ENCODE measurements around the gene ZDHHC5. TPM values are rescaled to one million over a fixed set of nuclear protein-coding genes. Genes with fewer than 3 reads are reported as not detected.

The ZDHHC5 gene
- total RNA-seq (ENCODE audit: low replicate concordance), result 28.5 and 41.8 TPM in 2 replicates

GRCh38 chr11:57667736-57668433, at the start of gene ZDHHC5:
Gene ZDHHC5 (plus strand): TSS chr11:57668114. CDS start chr11:57673091, 4,977 bp downstream.
- Mint-ChIP-seq H3K4me3 (peak within 1 kb of the TSS; percentile 95), H3K27me3 (ENCODE audit: insufficient read depth, low read depth) (peaks cover 15% of the 10 kb centered on the region), H3K9me3 (no peaks in the 10 kb centered on the region), H3K36me3 (peaks cover 7% of the 10 kb centered on the region), H3K27ac (peak within 1 kb of the TSS; percentile 100), H3K4me1 (peaks cover 21% of the 10 kb centered on the region)
- H3F3A ChIP-seq (ENCODE audit: low read depth), result peaks cover 24% of the 10 kb centered on the region
- peak within 1 kb of the TSS; percentile 99 for H3K9ac ChIP-seq
- H3K9me3 ChIP-seq (ENCODE audit: low read depth), result no peaks in the 10 kb centered on the region
- H3K4me1 ChIP-seq, result peaks cover 11% of the 10 kb centered on the region
- peak within 1 kb of the TSS; percentile 97 for H3K4me2 ChIP-seq
- peak within 1 kb of the TSS; percentile 81 for H3K4me3 ChIP-seq
- H2AFZ ChIP-seq (replicated peaks), result peak within 1 kb of the TSS; percentile 95
- no peaks in the 10 kb centered on the region for H3K36me3 ChIP-seq
- DNase-seq (ENCODE audit: low spot score), result peak; percentile 99
- peak within 1 kb of the TSS; percentile 99 for H3K27ac ChIP-seq
- peaks cover 12% of the 10 kb centered on the region for H4K20me1 ChIP-seq (ENCODE audit: low read depth)
- H3K27me3 ChIP-seq, result no peaks in the 10 kb centered on the region
- H3K79me2 ChIP-seq (ENCODE audit: low read depth), result peaks cover 46% of the 10 kb centered on the region
- TF ChIP-seq EZH2phosphoT487 (IDR thresholded peaks at IDR 0.05) (no peak), EZH2 (IDR thresholded peaks at IDR 0.05) (no peak), CTCF (IDR thresholded peaks at IDR 0.05) (peak; percentile 58)

DNA sequence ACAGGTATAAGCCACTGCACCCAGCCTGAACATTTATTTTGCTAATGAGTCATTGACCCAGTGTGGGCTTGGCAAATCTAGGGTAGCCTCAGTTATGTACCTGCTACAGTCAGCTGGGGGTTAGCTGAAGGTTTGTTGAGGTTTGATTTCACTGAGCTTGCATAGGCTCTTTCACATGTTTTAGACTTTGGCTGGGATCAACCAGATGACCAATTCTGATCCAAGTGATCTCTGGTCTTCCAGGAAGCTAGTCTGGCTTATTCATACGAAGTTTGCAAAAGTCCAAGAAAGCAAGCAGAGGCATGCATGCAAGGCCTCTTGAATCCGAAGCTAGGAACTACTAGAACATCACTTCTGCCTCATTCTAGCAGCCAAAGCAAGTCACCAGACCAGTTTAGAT, 49.5 kb upstream of the ZDHHC5 start:
- Mint-ChIP-seq H3K27ac (no peak overlapping the region), H3K4me3 (no peak overlapping the region), H3K27me3 (ENCODE audit: insufficient read depth, low read depth) (peaks cover 9% of the 10 kb centered on the region), H3K4me1 (no peaks in the 10 kb centered on the region), H3K36me3 (peaks cover 23% of the 10 kb centered on the region), H3K9me3 (peaks cover 5% of the 10 kb centered on the region)
- Histone ChIP-seq H3K9me3 (ENCODE audit: low read depth) (peaks cover 10% of the 10 kb centered on the region), H3K4me3 (no peak overlapping the region), H4K20me1 (ENCODE audit: low read depth) (no peaks in the 10 kb centered on the region), H3K79me2 (ENCODE audit: low read depth) (no peaks in the 10 kb centered on the region), H3K27me3 (no peaks in the 10 kb centered on the region), H3K4me2 (no peak overlapping the region), H3K36me3 (peaks cover 9% of the 10 kb centered on the region), H3F3A (ENCODE audit: low read depth) (no peaks in the 10 kb centered on the region), H3K4me1 (no peaks in the 10 kb centered on the region), H3K27ac (no peak overlapping the region), H2AFZ (replicated peaks) (no peak overlapping the region), H3K9ac (no peak overlapping the region)
- no peak for DNase-seq (ENCODE audit: low spot score)
- no peak for TF ChIP-seq CTCF (IDR thresholded peaks at IDR 0.05)
- TF ChIP-seq EZH2phosphoT487 (IDR thresholded peaks at IDR 0.05), result no peak
- no peak for TF ChIP-seq EZH2 (IDR thresholded peaks at IDR 0.05)

- Histone ChIP-seq H3K27ac (no peak overlapping the region), H3K36me3 (peaks cover 9% of the 10 kb centered on the region), H3K4me1 (no peaks in the 10 kb centered on the region), H3K27me3 (no peaks in the 10 kb centered on the region), H3K9me3 (ENCODE audit: low read depth) (peaks cover 10% of the 10 kb centered on the region), H3K9ac (no peak overlapping the region), H3K79me2 (ENCODE audit: low read depth) (no peaks in the 10 kb centered on the region), H3F3A (ENCODE audit: low read depth) (no peaks in the 10 kb centered on the region), H4K20me1 (ENCODE audit: low read depth) (no peaks in the 10 kb centered on the region), H2AFZ (replicated peaks) (no peak overlapping the region), H3K4me3 (no peak overlapping the region), H3K4me2 (no peak overlapping the region)
- no peak overlapping the region for H3K27ac Mint-ChIP-seq
- peaks cover 9% of the 10 kb centered on the region for H3K27me3 Mint-ChIP-seq (ENCODE audit: insufficient read depth, low read depth)
- peaks cover 21% of the 10 kb centered on the region for H3K36me3 Mint-ChIP-seq
- no peak for TF ChIP-seq EZH2phosphoT487 (IDR thresholded peaks at IDR 0.05)
- TF ChIP-seq CTCF (IDR thresholded peaks at IDR 0.05), result peak; percentile 28
- no peak for TF ChIP-seq EZH2 (IDR thresholded peaks at IDR 0.05)
- no peaks in the 10 kb centered on the region for H3K4me1 Mint-ChIP-seq
- peaks cover 5% of the 10 kb centered on the region for H3K9me3 Mint-ChIP-seq
- no peak overlapping the region for H3K4me3 Mint-ChIP-seq
- DNase-seq (ENCODE audit: low spot score), result no peak
These were observed 48.6 kb upstream of the ZDHHC5 start for GRCh38 chr11:57619331-57619730.
